UCSD-AML1 (cell line): ENCODE data around the gene ADO.

Experiments used
- DNase-seq: peaks from one replicate; lab custom pipeline; 2025; ENCODE audit not compliant: unreplicated experiment; lab: John Stamatoyannopoulos, UW

ADO gene

DNA sequence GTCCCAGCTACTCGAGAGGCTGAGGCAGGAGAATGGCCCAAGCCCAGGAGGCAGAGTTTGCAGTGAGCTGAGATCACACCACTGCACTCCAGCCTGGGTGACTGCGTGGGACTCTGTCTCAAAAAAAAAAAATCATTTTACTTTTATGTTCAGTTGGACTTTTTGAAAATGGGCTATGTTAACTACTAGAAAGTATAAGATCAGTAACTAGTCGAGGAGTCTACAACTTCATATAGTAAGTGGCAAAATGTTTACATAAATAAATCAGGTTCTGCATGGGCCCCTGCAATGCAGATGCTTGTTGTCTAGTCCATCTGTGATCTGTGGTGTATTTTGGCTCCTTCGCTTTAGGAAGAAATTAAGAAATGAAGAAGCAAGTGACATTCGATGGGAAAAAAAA, 12.3 kb upstream of the ADO start:
- DNase-seq: no peak

DNA sequence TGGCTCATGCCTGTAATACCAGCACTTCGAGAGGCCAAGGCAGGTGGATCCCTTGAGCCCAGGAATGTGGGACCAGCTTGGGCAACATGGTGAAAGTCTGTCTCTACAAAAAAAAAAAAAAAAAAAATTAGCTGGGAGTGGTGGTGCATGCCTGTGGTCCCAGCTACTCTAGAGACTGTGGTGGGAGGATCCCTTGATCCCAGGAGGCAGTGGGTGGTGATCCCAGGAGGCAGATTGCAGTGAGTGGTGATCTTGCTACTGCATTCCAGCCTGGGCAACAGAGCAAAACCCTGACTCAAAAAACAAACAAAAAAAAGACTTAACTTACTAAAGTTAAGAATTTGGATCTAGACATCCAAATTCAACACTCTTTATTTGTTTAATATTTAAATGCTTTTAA, 10.2 kb upstream of the ADO start:
- DNase-seq: no peak

DNA sequence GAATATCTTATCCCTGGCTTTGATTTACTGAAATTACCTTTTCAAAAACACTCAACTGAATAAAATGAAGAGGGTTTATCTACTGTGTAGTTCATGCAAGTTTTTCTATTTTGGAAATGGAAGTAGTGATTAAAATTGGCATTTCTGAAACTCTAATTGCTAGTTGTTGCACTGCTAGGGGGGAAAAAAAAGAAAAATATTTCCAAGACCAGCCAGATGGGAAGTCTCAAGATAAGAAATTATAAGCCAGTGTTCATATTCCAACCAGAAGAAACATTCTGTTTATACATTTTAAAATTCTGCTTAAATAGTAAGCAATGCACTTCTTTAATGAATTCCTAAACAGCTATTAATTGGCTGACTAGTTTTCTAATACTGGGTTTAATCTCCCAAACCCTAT, 9.4 kb upstream of the ADO start:
- DNase-seq: no peak

DNA sequence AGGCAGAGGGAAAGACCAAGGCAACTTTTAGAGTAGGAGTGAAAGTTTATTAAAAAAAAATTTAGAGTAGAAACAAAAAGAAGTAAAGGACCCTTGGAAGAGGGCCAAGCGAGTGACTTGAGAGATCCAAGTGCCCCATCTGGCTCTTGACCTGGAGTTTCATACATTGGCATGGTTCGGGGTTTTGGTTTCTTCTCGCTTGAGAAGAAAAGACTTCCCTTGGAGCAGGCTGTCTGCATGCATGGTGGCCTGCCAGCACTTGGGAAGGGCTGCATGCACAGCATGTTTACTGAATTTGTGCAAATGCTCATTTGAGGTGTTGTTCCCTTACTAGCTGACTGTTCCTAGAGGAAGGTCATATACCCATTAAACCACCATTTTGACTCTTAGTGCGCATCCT, 8.8 kb upstream of the ADO start:
- no peak for DNase-seq

DNA sequence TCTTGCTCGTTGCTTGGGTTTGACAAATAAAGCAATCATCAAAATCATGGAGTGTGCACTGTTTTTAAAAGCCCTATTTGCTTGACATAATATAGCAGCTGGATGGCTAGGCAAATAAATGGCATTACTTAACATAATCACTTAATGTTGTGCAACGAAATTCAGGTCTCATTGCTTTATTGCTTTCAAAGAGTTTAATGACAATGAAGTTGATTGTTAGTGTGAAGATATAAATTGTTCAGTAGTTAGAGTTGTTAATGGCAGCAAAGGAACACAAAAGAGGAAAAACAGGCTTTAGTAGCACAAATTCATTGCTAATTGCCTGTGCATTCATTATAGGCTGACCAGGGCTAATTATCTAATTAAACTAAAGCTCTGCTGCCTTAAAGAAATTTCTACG, 7.6 kb upstream of the ADO start:
- DNase-seq: no peak

DNA sequence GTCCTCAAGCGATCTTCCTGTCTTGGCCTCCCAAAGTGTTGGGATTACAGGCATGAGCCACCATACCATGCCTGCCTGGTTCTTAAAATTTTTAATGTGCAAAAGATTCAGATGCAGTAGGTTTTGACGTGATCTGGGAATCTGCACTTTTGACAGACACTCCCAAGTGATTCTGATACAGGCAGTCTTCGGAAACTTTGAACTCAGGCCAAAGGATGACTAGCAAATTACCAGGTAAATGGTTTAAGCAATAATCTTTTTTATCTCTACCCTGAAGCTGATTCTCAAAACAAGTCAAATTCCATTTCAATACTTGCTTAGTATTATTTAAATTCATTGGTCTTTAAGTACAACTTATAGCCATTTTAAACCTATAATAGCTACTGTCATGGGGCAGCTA, 2.6 kb upstream of the ADO start:
- DNase-seq: no peak

DNA sequence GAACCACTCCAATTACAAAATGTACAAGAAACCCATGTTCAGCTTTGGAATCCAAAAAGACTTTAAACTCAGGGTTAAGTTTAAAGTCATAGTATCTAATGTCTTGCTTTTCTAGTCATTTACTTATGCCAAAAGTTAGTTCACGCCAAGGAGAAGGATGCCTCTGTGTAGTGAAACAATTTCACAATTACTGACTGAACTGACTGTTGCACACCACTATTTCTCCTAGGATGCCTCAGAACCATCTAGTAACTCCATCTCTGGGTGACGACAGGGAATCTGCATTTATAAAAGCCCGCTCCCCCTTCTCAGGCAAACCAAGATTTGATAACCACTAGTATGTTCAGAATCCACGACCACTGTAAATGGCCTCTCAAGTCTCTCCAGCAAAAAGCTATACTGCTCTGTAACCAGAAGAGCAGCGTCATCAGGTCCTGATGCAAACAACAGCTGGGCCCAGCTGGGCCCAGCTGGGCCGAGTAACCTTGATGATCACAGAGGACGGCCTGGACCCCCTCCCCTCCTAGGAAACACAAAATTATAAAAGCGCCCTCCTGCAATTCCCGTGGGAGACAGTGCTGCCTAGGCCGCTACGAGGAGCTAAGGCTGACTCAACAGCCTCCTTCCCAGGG, 680 bp upstream of the ADO start:
- no peak for DNase-seq

DNA sequence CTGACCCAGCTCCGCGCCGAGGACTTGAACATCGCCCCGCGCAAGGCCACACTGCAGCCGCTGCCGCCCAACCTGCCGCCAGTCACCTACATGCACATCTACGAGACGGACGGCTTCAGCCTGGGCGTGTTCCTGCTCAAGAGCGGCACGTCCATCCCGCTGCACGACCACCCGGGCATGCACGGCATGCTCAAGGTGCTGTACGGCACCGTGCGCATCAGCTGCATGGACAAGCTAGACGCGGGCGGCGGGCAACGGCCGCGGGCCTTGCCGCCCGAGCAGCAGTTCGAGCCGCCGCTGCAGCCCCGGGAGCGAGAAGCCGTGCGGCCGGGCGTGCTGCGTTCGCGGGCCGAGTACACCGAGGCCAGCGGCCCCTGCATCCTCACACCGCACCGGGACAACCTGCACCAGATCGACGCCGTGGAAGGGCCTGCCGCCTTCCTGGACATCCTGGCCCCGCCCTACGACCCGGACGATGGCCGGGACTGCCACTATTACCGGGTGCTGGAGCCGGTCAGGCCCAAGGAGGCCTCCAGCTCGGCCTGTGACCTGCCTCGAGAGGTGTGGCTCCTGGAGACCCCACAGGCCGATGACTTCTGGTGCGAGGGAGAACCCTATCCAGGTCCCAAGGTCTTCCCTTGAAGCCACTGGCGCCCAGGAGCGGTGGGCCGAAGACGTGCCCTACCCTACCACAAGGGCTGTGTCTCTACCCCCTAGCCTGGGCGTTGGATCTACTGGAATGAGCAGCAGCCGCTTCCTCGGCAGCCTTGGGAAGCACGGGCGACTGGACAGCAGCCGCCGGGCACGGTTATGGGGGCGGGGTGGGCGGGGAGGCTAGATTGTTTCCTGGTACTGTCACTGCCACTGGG, 945 bp downstream of the ADO start:
- DNase-seq: no peak

DNA sequence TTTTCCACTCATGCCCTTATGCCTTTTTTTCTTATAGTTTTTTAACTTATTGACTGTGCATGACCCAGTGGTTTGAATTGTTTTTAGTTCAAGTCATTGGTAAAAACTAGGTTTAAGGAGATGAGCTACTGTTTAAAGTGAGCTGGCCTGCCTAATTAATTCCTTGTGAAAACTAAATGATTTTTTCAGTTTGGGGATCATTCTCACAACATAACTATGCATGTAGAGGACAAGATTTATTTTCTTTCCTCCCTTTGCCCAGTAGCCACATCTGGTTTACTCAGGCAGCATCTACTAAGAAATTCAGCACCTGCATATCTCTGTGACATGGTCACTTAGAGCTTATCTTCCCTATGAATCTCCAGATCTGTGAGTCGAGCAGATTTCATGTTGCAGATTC, 1.7 kb downstream of the ADO start:
- no peak for DNase-seq

DNA sequence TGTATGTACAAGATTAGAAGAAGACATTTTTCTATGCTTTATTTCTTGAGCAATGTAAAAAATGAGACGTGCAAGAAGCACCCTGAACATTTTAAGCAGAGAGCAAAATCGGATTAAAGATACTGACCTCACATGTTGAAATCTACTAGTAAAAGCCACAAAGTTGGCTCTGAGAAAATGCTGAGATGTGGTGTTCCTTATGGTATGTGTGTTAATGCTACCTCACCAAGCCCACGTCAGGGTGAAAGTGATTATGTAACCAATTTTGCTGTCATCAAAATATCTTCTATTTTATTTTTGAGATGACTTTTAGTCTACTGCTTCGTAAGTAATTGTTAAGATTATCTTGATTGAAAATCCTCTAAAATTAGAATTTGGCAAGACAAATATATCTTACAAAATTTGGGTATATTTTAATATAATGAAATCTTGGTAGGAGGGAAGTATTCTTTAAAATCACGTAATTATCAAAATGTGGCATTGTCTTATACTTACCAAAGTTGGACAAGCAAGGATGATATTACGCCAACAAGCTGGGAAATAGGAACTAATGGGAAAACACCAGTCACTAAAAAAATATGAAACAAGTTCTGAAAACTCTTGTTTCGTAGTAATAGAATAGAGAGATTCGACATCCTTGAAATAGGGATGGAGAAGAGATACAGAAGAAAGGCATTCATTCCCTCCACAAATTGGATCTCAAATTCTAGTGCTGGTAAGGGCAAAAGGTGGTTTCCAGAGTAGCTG, 5.8 kb downstream of the ADO start:
- no peak for DNase-seq

DNA sequence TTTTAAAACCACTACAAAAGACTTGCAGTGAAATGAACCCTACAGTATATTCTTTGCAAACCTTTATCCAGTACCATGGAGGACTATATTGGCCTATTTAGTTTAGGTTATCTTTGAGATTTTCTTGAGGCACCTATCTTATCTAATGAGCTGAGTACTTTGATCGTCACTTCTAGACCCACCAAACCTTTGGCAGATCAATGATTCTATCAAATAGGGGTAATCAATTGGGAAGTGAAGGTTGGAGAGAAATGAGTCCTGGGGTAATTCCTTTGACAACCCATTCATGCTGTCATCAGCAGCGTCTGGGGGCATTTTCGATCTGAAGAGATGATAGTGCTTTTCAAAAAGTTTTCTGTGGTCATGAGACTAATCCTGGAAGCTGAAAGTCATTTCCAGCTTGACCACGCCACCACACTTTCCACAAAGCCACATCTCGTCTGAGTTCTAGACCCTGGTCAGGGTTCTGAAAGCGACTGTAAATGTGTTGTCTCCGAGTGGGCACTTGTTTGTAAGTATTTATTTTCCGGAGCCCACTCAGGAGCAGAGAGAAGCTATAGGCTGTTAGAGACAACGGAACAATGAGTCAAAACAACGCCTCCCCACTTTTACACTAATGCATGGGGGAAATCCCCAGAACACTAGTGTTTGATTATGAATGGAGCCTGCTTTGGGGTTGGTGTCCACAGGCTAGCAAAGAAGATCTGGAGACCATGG, 6.8 kb downstream of the ADO start:
- peak; percentile 17 for DNase-seq

DNA sequence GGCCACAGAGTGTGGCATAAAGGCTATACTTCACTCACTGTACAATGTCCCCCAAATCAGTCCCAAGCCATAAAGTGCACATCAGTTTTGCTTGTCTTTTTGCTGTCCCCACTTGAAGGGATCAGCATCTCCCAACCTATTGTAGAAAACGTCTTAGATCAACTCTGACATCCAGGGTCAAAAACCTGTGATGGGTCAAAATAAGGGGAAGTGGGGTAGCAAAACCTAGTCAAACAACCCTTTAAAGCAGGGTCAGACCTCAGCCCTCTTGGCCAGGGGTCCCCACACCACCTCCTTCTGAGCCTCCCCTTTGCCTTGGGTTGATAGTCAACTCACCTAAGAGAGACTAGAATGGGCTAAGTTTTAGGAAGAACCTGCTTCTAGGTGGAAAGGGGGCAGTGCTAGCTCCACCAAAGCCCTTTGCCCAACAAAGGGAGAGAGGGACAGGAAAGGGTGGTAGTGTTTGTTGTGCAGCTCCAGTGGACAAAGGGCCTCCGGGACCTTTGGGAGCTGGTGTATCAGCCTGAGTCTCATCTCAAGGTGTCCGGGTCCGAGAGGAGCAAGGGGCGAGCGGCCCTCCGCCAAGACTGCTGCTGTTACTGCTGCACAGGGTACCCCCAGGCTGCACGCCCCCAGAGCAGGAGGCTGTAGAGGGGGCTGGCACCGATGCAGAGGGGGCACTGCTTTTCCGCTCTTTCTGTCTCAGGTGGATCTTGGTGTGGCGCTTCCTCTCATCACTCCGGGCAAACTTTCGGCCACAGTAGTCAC, 8.3 kb downstream of the ADO start:
- no peak for DNase-seq

DNA sequence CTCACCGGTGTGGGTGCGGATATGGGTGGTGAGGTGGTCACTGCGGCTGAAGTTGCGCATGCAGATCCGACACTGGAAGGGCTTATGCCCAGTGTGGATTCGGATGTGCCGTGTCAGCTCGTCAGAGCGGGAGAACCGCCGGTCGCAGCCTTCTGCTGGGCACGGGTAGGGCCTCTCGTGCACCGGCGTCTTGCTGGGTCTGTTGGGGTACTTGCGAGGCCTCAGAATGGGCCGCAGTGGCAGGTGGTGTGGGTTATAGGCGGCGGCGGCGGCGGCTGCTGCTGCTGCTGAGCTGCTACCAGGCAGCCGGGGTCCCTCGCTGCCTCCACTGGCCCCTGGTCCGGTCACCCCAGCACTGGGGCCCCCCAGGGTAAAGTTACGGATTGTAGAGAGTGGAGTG, 8.9 kb downstream of the ADO start:
- DNase-seq: no peak

DNA sequence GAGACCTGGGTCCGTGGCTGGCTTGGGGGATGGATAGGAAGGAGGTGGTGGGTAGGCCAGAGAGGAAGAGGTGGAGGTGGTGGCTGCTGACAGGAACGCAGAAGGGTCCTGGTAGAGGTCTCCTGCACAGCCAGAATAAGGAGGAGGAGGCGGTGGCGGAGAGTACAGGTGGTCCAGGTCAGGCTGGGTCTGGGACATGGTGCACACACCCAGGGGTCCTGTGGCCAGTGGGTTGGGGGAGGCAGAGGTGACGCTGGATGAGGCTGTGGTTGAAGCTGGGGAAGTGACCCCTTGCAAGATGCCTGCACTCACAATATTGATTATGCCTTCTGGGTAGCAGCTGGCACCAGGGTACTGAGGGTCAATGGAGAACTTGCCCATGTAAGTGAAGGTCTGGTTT, 9.5 kb downstream of the ADO start:
- DNase-seq: no peak

DNA sequence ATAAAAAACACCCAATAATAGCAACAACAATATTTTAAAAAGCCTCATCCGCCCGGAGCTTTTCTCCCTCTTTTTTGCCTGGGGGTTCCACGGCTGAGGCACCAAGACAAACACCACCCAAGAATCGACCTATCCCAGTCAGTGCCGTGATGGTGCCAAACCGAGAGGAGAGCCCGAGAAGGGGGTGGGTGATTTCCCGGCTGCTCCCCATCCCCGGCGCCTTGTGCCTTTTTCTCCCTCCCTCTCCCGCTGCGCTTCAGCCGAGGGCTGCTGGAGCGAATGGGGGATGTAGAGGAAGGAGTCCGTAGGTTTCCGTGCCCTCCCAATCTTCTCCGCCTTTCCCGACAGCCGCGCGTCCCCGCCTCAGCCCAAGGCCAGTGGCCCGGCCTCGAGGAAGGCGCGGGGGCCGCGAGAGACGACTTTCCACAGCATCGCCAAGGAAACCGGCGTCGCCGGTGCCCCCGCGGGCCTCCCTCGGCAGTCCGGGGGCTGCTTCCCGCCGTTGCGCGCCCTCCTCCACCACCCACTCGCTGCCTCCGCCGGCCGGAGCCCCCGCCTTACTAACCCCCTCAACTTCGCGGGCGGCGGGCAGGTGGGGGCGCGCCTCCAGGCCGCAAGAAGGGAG, 10.3 kb downstream of the ADO start:
- no peak for DNase-seq

DNA sequence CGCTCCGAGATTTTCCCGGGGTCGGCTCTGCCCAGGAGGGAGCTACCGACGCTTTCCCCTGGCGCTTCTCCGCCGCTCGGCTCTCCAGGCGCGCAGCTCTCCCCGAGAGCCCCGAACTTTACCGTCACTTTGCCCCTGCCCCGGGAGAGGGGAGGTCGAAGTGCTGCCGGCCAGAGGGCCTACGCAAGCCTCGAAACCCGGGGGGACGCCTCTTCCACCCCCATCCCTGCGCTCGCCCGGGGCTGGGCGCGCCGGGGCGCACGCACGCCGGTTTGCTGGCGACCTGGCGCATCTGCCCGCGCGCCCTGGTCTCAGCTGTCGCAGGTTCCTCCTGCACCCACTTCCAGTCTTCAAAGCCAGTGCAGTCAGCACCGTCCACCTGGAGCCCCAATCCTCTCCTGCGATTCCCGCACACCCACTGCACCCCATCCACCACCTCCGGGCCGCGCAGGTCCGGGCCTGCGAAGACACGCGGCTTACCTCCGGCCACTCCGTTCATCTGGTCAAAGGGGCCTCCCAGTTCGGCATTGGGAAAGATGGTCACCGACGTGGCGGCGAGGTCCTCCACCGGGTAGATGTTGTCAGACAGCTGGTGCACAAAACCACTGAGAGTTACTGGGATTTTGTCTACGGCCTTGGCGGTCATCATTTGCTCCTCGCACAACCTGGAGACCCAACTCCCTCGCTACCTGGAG, 11.0 kb downstream of the ADO start:
- no peak for DNase-seq

DNA sequence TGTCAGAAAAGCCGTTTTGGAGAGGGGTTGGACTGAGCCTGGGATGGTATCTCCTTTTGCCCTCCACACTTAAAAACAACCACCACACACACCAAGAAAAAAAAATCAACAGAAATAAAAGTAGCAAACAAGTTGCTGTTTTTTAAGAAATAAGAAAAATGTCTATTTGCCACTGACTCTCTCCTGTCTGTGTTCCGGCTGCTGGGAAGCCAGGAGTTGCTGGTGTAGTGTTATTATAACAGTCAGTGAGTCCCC, 11.5 kb downstream of the ADO start:
- no peak for DNase-seq

DNA sequence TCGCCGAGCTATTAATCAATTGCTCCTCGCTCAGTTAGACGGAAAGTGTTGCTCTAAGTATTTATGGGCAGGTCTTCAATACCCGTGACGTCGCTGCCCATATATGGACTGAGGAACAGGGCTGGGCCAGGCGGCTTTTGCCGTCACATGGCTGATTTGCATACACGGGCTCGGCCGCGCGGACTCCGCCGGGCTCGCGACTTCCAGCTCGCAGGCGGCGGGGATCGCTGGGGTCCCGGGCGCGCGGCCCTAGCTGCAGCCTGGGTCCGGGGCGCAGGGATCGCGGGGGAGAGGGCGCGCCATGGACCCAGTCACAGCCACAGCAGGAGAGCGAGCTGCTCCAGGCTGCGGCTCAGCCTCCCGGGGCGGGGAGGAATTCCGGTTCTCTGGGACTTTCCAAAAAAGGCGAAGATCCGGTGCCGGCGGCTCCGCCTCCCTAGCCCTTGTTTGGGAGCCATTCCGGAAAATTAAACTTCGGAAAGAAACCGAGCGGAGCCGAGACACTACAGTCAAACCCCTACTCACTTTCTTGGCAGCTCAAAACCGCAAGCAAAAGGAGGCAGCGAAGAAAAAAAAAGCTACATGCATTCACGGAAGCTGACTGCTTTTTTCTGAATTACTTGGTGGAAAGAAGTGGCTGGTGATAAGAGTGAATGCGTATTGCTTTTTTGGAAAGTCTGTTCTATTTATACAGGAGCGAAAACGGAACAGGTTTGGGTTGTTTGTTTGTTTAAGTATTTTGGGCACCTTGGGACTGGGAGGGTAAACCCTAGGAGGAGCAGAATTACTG, 12.0 kb downstream of the ADO start, which contains the start of gene EGR2:
EGR2 (minus strand) TSS at position 36 of the 790 bp plus-strand sequence. CDS start 337 bp downstream, outside the sequence.
- DNase-seq: peak; percentile 95
